Smooth muscle cell of trachea (primary cell): ENCODE measurements around the gene TASP1. TPM values are rescaled to one million over a fixed set of nuclear protein-coding genes. Genes with fewer than 3 reads are reported as not detected.

Source experiments
- total RNA-seq: library from RNA; depleted of rRNA; stranded (reverse); fragments of >200 nt; gene quantifications from 2 replicates; pipeline ENCODE4 v1.2.1, GENCODE V29; 2014

Gene TASP1
- 5.6 and 9.5 TPM in 2 replicates for total RNA-seq

GRCh38 chr20:13638496-13639149 lies at the start of gene TASP1:
TSS of gene TASP1 (minus strand) at chr20:13638932. CDS start at chr20:13630078, 8,854 bp downstream.

Other genes with a start within 250 kb of the TASP1 start
- gene ESF1, start 146.0 kb upstream of the TASP1 start, total RNA-seq, result 10.6 and 11.2 TPM in 2 replicates
- gene NDUFAF5, start 146.1 kb upstream of the TASP1 start, total RNA-seq, result 10.9 and 19.1 TPM in 2 replicates